Measurements from ENCODE around the gene NACC2. TPM values are rescaled to one million over a fixed set of nuclear protein-coding genes. Genes with fewer than 3 reads are reported as not detected.

Gene NACC2
- total and polyA plus RNA-seq, 2 experiments from 2014 or later, result 11.0 to 13.0 TPM

- Histone ChIP-seq H4K20me1 (ENCODE audit: insufficient read depth, poor library complexity, severe bottlenecking) (peaks cover 91% of the 10 kb centered on the region), H3K27ac (no peak overlapping the region), H3K4me2 (no peak overlapping the region), H3K4me3 (no peak overlapping the region), H3K9me3 (ENCODE audit: low read depth) (no peaks in the 10 kb centered on the region), H3K27me3 (no peaks in the 10 kb centered on the region), H3K4me1 (ENCODE audit: insufficient read depth) (no peaks in the 10 kb centered on the region), H3K9me2 (replicated peaks; ENCODE audit: insufficient read depth) (no peaks in the 10 kb centered on the region), H3K36me3 (replicated peaks; ENCODE audit: insufficient read depth, low read depth) (no peaks in the 10 kb centered on the region), H2AFZ (no peak overlapping the region), H3K79me2 (peaks cover 97% of the 10 kb centered on the region)
- 98% methylated on average over 16 of the region's 16 CpGs for WGBS (ENCODE audit: low lambda C conversion rate, missing lambda C conversion rate)
- DNase-seq (ENCODE audit: low spot score), result no peak
- TF ChIP-seq EZH2phosphoT487 (IDR thresholded peaks at IDR 0.05; ENCODE audit: low read depth, severe bottlenecking, unreplicated experiment) (no peak), EZH2 (IDR thresholded peaks at IDR 0.05; ENCODE audit: borderline replicate concordance) (no peak)
- TF ChIP-seq, protein P1, sequence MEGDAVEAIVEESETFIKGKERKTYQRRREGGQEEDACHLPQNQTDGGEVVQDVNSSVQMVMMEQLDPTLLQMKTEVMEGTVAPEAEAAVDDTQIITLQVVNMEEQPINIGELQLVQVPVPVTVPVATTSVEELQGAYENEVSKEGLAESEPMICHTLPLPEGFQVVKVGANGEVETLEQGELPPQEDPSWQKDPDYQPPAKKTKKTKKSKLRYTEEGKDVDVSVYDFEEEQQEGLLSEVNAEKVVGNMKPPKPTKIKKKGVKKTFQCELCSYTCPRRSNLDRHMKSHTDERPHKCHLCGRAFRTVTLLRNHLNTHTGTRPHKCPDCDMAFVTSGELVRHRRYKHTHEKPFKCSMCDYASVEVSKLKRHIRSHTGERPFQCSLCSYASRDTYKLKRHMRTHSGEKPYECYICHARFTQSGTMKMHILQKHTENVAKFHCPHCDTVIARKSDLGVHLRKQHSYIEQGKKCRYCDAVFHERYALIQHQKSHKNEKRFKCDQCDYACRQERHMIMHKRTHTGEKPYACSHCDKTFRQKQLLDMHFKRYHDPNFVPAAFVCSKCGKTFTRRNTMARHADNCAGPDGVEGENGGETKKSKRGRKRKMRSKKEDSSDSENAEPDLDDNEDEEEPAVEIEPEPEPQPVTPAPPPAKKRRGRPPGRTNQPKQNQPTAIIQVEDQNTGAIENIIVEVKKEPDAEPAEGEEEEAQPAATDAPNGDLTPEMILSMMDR (IDR thresholded peaks at IDR 0.05; ENCODE audit: poor library complexity), result no peak
Measured at GRCh38 chr9:136085815-136086212, 9.3 kb downstream of the NACC2 start.

DNA sequence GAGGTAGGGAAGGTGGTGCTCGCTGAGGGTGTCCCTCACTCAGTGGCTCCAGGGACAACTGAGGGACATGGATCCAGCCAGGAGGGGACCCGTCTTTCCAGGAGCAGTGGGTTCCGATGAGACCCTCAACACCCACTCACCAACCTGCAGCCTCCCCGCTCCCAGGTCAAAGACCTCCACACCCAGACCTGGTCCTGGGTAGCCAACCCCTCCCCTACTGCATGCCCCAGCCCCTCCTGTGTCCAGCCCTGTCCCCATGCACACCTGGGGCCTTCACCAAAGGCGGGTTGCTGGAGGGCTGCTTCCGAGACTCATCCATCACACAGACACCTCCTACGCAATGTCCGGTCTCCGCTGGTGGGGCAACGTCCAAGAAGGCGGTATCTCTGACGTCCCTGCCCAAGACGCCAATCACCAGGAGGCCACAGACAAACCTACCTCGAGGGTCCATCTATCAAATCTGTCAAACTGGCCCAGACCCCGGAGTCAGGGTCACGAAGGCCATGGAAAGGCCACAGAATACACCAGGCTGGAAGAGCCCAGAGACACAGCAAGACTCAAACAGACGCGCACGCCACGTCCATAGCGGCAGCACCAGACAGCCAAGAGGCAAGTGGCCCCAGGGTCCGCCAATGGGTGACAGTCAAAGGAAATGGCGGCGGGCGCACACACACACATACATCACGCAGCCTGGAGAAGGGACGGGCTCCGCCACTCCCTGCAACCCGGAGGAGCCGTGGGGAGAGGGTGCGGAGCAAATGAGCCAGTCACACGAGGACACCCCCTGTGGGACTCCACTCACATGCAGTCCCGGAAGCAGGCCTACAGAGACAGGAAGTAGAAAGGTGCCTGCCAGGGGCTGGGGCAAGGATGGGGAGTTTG lies 10.8 kb downstream of the NACC2 start:
- no peak overlapping the region for H3K27ac ChIP-seq
- no peak overlapping the region for H3K4me2 ChIP-seq
- no peaks in the 10 kb centered on the region for H3K27me3 ChIP-seq
- H3K4me1 ChIP-seq (ENCODE audit: insufficient read depth), result no peaks in the 10 kb centered on the region
- H4K20me1 ChIP-seq (ENCODE audit: insufficient read depth, poor library complexity, severe bottlenecking), result peaks cover 84% of the 10 kb centered on the region
- H3K79me2 ChIP-seq, result peaks cover 92% of the 10 kb centered on the region
- no peak for DNase-seq (ENCODE audit: low spot score)
- WGBS (ENCODE audit: low lambda C conversion rate, missing lambda C conversion rate), result 95% methylated on average over 33 of the region's 33 CpGs
- H2AFZ ChIP-seq, result no peak overlapping the region
- TF ChIP-seq EZH2 (IDR thresholded peaks at IDR 0.05; ENCODE audit: borderline replicate concordance) (no peak), EZH2phosphoT487 (IDR thresholded peaks at IDR 0.05; ENCODE audit: low read depth, severe bottlenecking, unreplicated experiment) (no peak)
- TF ChIP-seq, protein P1 (IDR thresholded peaks at IDR 0.05; ENCODE audit: poor library complexity), result no peak
- H3K9me3 ChIP-seq (ENCODE audit: low read depth), result no peaks in the 10 kb centered on the region
- no peak overlapping the region for H3K4me3 ChIP-seq
- no peaks in the 10 kb centered on the region for H3K36me3 ChIP-seq (replicated peaks; ENCODE audit: insufficient read depth, low read depth)
- no peaks in the 10 kb centered on the region for H3K9me2 ChIP-seq (replicated peaks; ENCODE audit: insufficient read depth)

GRCh38 chr9:136083558-136084062 lies 11.5 kb downstream of the NACC2 start:
- TF ChIP-seq, protein P1 (IDR thresholded peaks at IDR 0.05; ENCODE audit: poor library complexity), result no peak
- TF ChIP-seq EZH2 (IDR thresholded peaks at IDR 0.05; ENCODE audit: borderline replicate concordance) (no peak), EZH2phosphoT487 (IDR thresholded peaks at IDR 0.05; ENCODE audit: low read depth, severe bottlenecking, unreplicated experiment) (no peak)
- Histone ChIP-seq H2AFZ (no peak overlapping the region), H3K27ac (no peak overlapping the region), H3K9me2 (replicated peaks; ENCODE audit: insufficient read depth) (no peaks in the 10 kb centered on the region), H3K36me3 (replicated peaks; ENCODE audit: insufficient read depth, low read depth) (no peaks in the 10 kb centered on the region), H3K4me3 (no peak overlapping the region), H3K9me3 (ENCODE audit: low read depth) (no peaks in the 10 kb centered on the region), H3K79me2 (peaks cover 91% of the 10 kb centered on the region), H4K20me1 (ENCODE audit: insufficient read depth, poor library complexity, severe bottlenecking) (peaks cover 83% of the 10 kb centered on the region), H3K4me2 (no peak overlapping the region), H3K4me1 (ENCODE audit: insufficient read depth) (no peaks in the 10 kb centered on the region), H3K27me3 (no peaks in the 10 kb centered on the region)
- WGBS (ENCODE audit: low lambda C conversion rate, missing lambda C conversion rate), result 94% methylated on average over 17 of the region's 24 CpGs
- no peak for DNase-seq (ENCODE audit: low spot score)

Data from hepatocyte (in vitro differentiated cells).